BE2C (cell line): ENCODE measurements around the gene DSCAM.

Experiments
- DNase-seq: peaks from one replicate; pipeline ENCODE4 v3.0.0-alpha.2; 2020
- H3K27me3 ChIP-seq: fragments of 250-450 bp; sonication (Bioruptor Pico); 2 replicates; pipeline ENCODE4 v1.5.1; 2020; ENCODE audit warnings: mild to moderate bottlenecking
- H3K36me3 ChIP-seq: fragments of 250-450 bp; sonication (Bioruptor Pico); 2 replicates; pipeline ENCODE4 v1.5.1; 2020; ENCODE audit warnings: mild to moderate bottlenecking
- H3K4me1 ChIP-seq: fragments of 250-450 bp; sonication (Bioruptor Pico); 2 replicates; pipeline ENCODE4 v1.5.1; 2020
- H3K4me3 ChIP-seq: 2 replicates; pipeline ENCODE4 v1.5.1; 2011; ENCODE audit warnings: low read depth, low read length
- H3K9me3 ChIP-seq: fragments of 250-450 bp; sonication (Bioruptor Pico); 2 replicates; pipeline ENCODE4 v1.5.1; 2020
- TF ChIP-seq, protein P1 (sequence below): IDR thresholded peaks from 2 replicates; pipeline ENCODE4 v1.5.1; 2012; ENCODE audit warnings: mild to moderate bottlenecking, low read depth, low read length

The DSCAM gene

DNA sequence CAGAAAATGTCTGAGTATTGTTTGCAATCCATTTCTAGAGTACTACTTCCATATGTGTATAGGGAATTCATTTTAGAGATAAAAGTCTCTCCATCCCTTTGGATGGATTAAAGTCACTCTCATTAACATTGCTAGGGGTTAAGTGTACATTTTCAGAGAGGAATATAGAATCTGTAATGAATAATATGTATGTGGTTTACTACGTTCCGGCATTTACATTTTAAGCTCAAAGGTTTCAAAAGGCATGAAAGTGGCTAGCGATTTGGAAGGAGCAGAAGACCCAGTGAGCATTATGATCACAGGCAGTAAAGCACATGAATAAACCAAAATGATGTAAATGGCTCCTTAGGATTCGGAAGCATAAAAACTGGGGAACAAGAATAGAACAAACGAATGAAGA lies 123.0 kb downstream of the DSCAM start:
- Histone ChIP-seq H3K36me3 (no peaks in the 10 kb centered on the region), H3K9me3 (no peaks in the 10 kb centered on the region), H3K4me3 (no peak overlapping the region), H3K27me3 (no peaks in the 10 kb centered on the region), H3K4me1 (no peaks in the 10 kb centered on the region)
- TF ChIP-seq, protein P1, sequence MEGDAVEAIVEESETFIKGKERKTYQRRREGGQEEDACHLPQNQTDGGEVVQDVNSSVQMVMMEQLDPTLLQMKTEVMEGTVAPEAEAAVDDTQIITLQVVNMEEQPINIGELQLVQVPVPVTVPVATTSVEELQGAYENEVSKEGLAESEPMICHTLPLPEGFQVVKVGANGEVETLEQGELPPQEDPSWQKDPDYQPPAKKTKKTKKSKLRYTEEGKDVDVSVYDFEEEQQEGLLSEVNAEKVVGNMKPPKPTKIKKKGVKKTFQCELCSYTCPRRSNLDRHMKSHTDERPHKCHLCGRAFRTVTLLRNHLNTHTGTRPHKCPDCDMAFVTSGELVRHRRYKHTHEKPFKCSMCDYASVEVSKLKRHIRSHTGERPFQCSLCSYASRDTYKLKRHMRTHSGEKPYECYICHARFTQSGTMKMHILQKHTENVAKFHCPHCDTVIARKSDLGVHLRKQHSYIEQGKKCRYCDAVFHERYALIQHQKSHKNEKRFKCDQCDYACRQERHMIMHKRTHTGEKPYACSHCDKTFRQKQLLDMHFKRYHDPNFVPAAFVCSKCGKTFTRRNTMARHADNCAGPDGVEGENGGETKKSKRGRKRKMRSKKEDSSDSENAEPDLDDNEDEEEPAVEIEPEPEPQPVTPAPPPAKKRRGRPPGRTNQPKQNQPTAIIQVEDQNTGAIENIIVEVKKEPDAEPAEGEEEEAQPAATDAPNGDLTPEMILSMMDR, result no peak
- DNase-seq, result no peak

DNA sequence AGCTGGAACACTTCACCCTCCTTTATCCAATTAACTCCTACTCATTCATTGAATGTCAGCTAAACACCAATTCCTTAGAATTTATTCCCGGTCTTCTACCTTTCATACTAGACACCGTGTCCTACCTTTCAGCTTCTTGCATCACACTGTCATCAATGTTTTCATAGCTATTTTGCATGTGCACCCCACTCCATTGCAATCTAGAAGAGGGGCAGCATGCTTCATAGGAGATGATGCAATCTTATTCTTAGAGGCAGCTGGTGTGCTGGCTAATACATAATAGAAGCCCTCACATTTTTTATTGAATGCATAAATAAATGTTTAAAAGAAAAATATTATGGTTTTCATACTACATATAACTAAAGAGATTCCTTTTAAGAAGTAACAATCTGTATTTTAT lies 123.6 kb downstream of the DSCAM start:
- Histone ChIP-seq H3K36me3 (no peaks in the 10 kb centered on the region), H3K4me1 (no peaks in the 10 kb centered on the region), H3K9me3 (no peaks in the 10 kb centered on the region), H3K27me3 (no peaks in the 10 kb centered on the region), H3K4me3 (no peak overlapping the region)
- no peak for DNase-seq
- TF ChIP-seq, protein P1, result no peak

DNA sequence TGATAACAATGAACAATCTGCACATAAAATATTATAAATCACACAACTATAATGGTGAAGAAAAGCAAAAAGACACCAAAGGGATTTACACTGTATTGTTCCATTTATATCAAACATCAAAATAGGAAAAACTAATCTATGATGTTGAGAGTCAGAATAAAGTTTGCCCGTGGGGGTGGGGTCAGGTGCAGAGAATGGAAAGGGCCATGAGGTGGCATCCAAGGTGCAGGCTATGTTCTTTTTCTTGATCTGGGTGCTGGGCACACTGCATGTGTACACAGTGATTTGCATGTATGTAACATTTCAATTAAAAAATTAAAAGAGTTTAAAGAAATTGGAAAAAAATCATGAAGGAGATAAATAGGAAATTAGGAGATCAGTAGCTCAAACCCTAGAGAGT lies 127.3 kb downstream of the DSCAM start:
- H3K9me3 ChIP-seq, result no peaks in the 10 kb centered on the region; the same call in 1 of the 2 replicates
- no peaks in the 10 kb centered on the region for H3K4me1 ChIP-seq
- no peak for DNase-seq
- H3K4me3 ChIP-seq, result no peak overlapping the region
- TF ChIP-seq, protein P1, result no peak
- H3K27me3 ChIP-seq, result no peaks in the 10 kb centered on the region
- no peaks in the 10 kb centered on the region for H3K36me3 ChIP-seq

DNA sequence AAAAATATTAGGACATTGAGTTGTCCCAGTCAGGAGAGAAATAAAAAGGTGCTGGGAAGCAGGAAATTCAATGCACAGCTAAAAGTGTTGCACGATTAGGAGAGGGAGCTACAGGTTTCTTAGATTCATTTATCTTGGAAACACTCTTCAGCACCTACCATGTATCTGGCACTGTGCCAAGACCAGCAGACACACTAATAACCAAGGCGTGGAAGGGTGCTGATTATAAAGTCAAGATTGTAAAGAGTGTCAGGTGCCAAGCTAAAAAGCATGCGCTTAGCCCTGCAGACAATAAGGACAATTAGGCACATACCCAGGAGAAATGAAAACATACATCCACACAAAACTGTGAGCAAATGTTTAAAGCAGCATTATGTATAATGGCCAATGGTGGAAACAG lies 129.9 kb downstream of the DSCAM start:
- no peaks in the 10 kb centered on the region for H3K27me3 ChIP-seq
- no peaks in the 10 kb centered on the region for H3K4me1 ChIP-seq
- H3K9me3 ChIP-seq, result no peaks in the 10 kb centered on the region; the same call in 1 of the 2 replicates
- TF ChIP-seq, protein P1, result no peak
- no peak overlapping the region for H3K4me3 ChIP-seq
- no peak for DNase-seq
- H3K36me3 ChIP-seq, result no peaks in the 10 kb centered on the region

DNA sequence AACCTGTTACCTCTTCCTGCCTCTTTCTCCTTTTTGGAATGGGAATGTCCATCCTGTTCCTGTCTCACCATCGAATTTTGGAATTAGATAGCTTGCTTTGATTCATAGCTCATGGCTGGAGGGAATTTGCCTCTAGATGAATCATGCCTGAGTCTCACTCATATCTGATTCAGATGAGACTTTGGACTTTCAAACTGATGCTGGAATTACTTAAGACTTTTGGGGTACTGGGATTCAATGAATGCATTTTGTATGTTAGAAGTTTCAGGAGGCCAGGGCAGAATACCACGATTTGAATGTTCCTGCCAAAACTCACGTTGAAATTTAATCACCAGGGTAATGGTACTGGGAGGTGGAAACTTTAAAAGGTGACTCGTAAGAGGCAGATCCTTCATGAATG lies 132.4 kb downstream of the DSCAM start:
- no peaks in the 10 kb centered on the region for H3K27me3 ChIP-seq
- H3K4me1 ChIP-seq, result no peaks in the 10 kb centered on the region
- no peak overlapping the region for H3K4me3 ChIP-seq
- no peak for DNase-seq
- H3K9me3 ChIP-seq, result no peaks in the 10 kb centered on the region; the same call in 1 of the 2 replicates
- TF ChIP-seq, protein P1, result no peak
- H3K36me3 ChIP-seq, result no peaks in the 10 kb centered on the region

DNA sequence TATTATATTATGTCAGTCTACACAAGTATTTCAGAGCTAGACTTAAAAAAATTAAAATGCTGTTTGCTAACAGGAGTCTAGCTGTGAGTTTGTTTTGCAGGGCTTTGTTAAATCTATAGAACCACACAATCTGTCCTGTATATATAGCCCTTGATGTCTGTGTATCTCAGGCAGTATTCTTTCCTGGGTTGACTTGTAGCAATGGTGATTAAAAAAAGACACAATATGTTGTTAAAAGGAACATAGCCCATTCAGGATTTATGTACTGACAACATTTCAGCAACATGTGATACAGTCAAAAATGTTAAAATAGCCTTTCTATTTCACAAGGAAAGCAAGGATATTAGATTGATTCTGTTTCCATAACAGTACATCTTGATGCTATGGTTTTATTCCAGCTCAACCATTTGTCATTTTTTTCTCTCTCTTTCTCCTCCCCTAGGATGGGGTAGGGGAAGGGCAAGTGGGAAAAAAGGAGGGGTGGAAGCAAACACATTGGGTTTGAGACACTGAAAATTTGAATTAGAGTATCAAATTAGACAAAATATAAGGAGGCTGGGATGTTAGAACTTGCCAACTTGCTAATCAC lies 139.2 kb downstream of the DSCAM start:
- no peak for DNase-seq
- TF ChIP-seq, protein P1, result no peak
- Histone ChIP-seq H3K27me3 (no peaks in the 10 kb centered on the region), H3K4me3 (no peak overlapping the region), H3K36me3 (no peaks in the 10 kb centered on the region), H3K4me1 (no peaks in the 10 kb centered on the region), H3K9me3 (no peaks in the 10 kb centered on the region; the same call in 1 of the 2 replicates)
